CD14-positive monocyte (primary cell): ENCODE results near the gene TICRR. TPM values are rescaled to one million over a fixed set of nuclear protein-coding genes. Genes with fewer than 3 reads are reported as not detected.

Experiments
- DNase-seq, 3 donors: peaks; one replicate each; pipeline ENCODE4 v3.0.0-alpha.2; 2011 to 2022
- H2AFZ ChIP-seq: 2 replicates; pipeline ENCODE4 v1.6.0; 2012; ENCODE audit warnings: mild to moderate bottlenecking, low read depth, low read length, inconsistent platforms; ENCODE audit not compliant: insufficient read depth, poor library complexity, severe bottlenecking
- H3K27ac ChIP-seq, 2 donors: 1 replicate in 1 of 2; 2 replicates in 1 of 2; pipeline ENCODE4 v1.5.1; 2012 to 2013; ENCODE audit warnings: low read length in 2 of 2, control low read depth in 1 of 2, inconsistent platforms in 1 of 2, low read depth in 1 of 2, mild to moderate bottlenecking in 1 of 2
- H3K27me3 ChIP-seq, 2 donors: one replicate each; pipeline versions ENCODE4 v1.6.0 to v1.6.1; 2011 to 2013; ENCODE audit warnings: low read length in 2 of 2; ENCODE audit not compliant: control insufficient read depth in 2 of 2, insufficient read depth in 2 of 2
- H3K36me3 ChIP-seq, 2 donors: replicated peaks in 1 of 2; 1 replicate in 1 of 2; 2 replicates in 1 of 2; pipeline versions ENCODE4 v1.5.1 to v1.6.1; 2012 to 2013; ENCODE audit warnings: low read length in 2 of 2, control low read depth in 1 of 2, inconsistent platforms in 1 of 2, mild to moderate bottlenecking in 1 of 2; ENCODE audit not compliant: insufficient read depth in 2 of 2, control insufficient read depth in 1 of 2
- H3K4me1 ChIP-seq, 2 donors: 1 replicate in 1 of 2; 2 replicates in 1 of 2; pipeline versions ENCODE4 v1.5.1 to v1.6.1; 2012 to 2013; ENCODE audit warnings: low read length in 2 of 2, control low read depth in 1 of 2, inconsistent platforms in 1 of 2, mild to moderate bottlenecking in 1 of 2, moderate library complexity in 1 of 2; ENCODE audit not compliant: insufficient read depth in 2 of 2, control insufficient read depth in 1 of 2
- H3K4me2 ChIP-seq: replicated peaks from 2 replicates; pipeline ENCODE3; 2012; ENCODE audit warnings: low read length, moderate library complexity, mild to moderate bottlenecking; ENCODE audit not compliant: poor library complexity, severe bottlenecking; ENCODE audit errors: extremely low read depth
- H3K4me3 ChIP-seq, 3 experiments: fragments of 200-600 bp in 1 of 3; sonication (generic) in 1 of 3; replicated peaks in 1 of 3; 1 replicate in 2 of 3; 2 replicates in 1 of 3; pipeline ENCODE4 v1.5.1; 2011 to 2013; ENCODE audit warnings: low read length in 3 of 3, mild to moderate bottlenecking in 3 of 3, control low read depth in 2 of 3, low read depth in 2 of 3, inconsistent platforms in 1 of 3, moderate library complexity in 1 of 3
- H3K79me2 ChIP-seq: 2 replicates; pipeline ENCODE4 v1.6.0; 2012; ENCODE audit warnings: mild to moderate bottlenecking, control low read depth, inconsistent platforms, low read length, moderate library complexity; ENCODE audit not compliant: insufficient read depth
- H3K9ac ChIP-seq: 2 replicates; pipeline ENCODE4 v1.6.0; 2017; ENCODE audit warnings: low read length, mild to moderate bottlenecking; ENCODE audit not compliant: insufficient read depth, poor library complexity, severe bottlenecking
- H3K9me3 ChIP-seq, 2 donors: replicated peaks in 1 of 2; 1 replicate in 1 of 2; 2 replicates in 1 of 2; pipeline versions ENCODE4 v1.5.1 to v1.6.1; 2012 to 2013; ENCODE audit warnings: low read length in 2 of 2, control low read depth in 1 of 2; ENCODE audit not compliant: control insufficient read depth in 1 of 2, insufficient read depth in 1 of 2
- H4K20me1 ChIP-seq: 2 replicates; pipeline ENCODE4 v1.6.0; 2012; ENCODE audit warnings: mild to moderate bottlenecking, low read length, control low read depth, moderate library complexity; ENCODE audit not compliant: insufficient read depth
- H3K27ac Mint-ChIP-seq, 7 donors: one replicate each; pipeline ENCODE4 v1.8.0; 2020; ENCODE audit warnings: mild to moderate bottlenecking in 7 of 7, mixed read lengths in 7 of 7, moderate library complexity in 6 of 7, inconsistent platforms in 2 of 7
- H3K27me3 Mint-ChIP-seq, 3 donors: one replicate each; pipeline ENCODE4 v1.8.0; 2021 to 2022; ENCODE audit warnings: low read depth in 3 of 3, mild to moderate bottlenecking in 3 of 3, mixed read lengths in 3 of 3, moderate library complexity in 3 of 3, inconsistent platforms in 1 of 3
- H3K36me3 Mint-ChIP-seq, 2 donors: one replicate each; pipeline ENCODE4 v1.8.0; 2020; ENCODE audit warnings: mixed read lengths in 2 of 2, inconsistent platforms in 1 of 2, mild to moderate bottlenecking in 1 of 2
- H3K4me1 Mint-ChIP-seq: one replicate; pipeline ENCODE4 v1.8.0; 2020; ENCODE audit warnings: mild to moderate bottlenecking, mixed read lengths
- H3K4me3 Mint-ChIP-seq, 2 donors: one replicate each; pipeline ENCODE4 v1.8.0; 2020; ENCODE audit warnings: mild to moderate bottlenecking in 2 of 2, mixed read lengths in 2 of 2, moderate library complexity in 1 of 2
- H3K9me3 Mint-ChIP-seq, 7 donors: one replicate each; pipeline ENCODE4 v1.8.0; 2020 to 2022; ENCODE audit warnings: mixed read lengths in 7 of 7, mild to moderate bottlenecking in 6 of 7, moderate library complexity in 6 of 7, inconsistent platforms in 2 of 7
- CTCF ChIP-seq: fragments of 200-600 bp; IDR thresholded peaks from one replicate; pipeline ENCODE4 v1.8.0; 2022; ENCODE audit warnings: antibody characterized with exemption, mild to moderate bottlenecking
- WGBS: methylation state at CpG from one replicate; pipeline ENCODE4 v1.1.5; 2013; ENCODE audit warnings: missing lambda C conversion rate; ENCODE audit not compliant: insufficient coverage; 5-methylcytosine and 5-hydroxymethylcytosine counted together
- intact Hi-C, 2 donors: fragments of 100-400 bp; cut with micrococcal nuclease; formaldehyde crosslinking; loops; one replicate each; pipeline versions ENCODE4 v1.15.0 to v1.15.1; 2023
- polyA plus RNA-seq, 3 donors: library from polyadenylated mRNA; depleted of rRNA in 1 of 3; unstranded in 2 of 3; stranded (reverse) in 1 of 3; fragments of 300-500 nt in 2 of 3; fragments of >200 nt in 1 of 3; fragmentation: Illumina TruSeq in 2 of 3; gene quantifications; 1 replicate in 2 of 3; 2 replicates in 1 of 3; pipeline ENCODE4 v1.2.3, GENCODE V29; 2012 to 2021

The TICRR gene
- polyA plus RNA-seq, 3 donors = not detected

GRCh38 chr15:89642106-89642505, 66.8 kb downstream of the TICRR start:
- no peak overlapping the region for H3K4me3 ChIP-seq
- Mint-ChIP-seq H3K27me3 (peaks cover 0 to 3% (median 2%) of the 10 kb centered on the region in 3 donors), H3K4me3 (no peak overlapping the region), H3K27ac (no peak overlapping the region), H3K4me1 (peaks cover under 1% of the 10 kb centered on the region), H3K36me3 (no peaks in the 10 kb centered on the region), H3K9me3 (peaks cover 1 to 7% (median 4%) of the 10 kb centered on the region in 7 donors)
- TF ChIP-seq CTCF = no peak
- no peak overlapping the region for H3K27ac ChIP-seq
- peaks cover 0 to 3% of the 10 kb centered on the region in 2 donors for H3K9me3 ChIP-seq
- H4K20me1 ChIP-seq = no peaks in the 10 kb centered on the region
- H3K79me2 ChIP-seq = no peaks in the 10 kb centered on the region
- H3K36me3 ChIP-seq = no peaks in the 10 kb centered on the region
- no peak overlapping the region for H3K4me2 ChIP-seq
- DNase-seq = no peak
- intact Hi-C loops = no loop called here
- no peak overlapping the region for H3K9ac ChIP-seq
- WGBS = 99% methylated on average over 15 of the region's 16 CpGs
- no peak overlapping the region for H2AFZ ChIP-seq
- H3K4me1 ChIP-seq = no peaks in the 10 kb centered on the region
- no peaks in the 10 kb centered on the region for H3K27me3 ChIP-seq

- H3K27ac ChIP-seq = no peak overlapping the region
- no peak for TF ChIP-seq CTCF
- H2AFZ ChIP-seq = no peak overlapping the region
- Mint-ChIP-seq H3K36me3 (no peaks in the 10 kb centered on the region), H3K9me3 (peaks cover 0 to 6% (median 2%) of the 10 kb centered on the region in 7 donors), H3K27ac (no peak overlapping the region), H3K4me1 (peaks cover 4% of the 10 kb centered on the region), H3K4me3 (no peak overlapping the region), H3K27me3 (peaks cover 0 to 3% (median 2%) of the 10 kb centered on the region in 3 donors)
- no peaks in the 10 kb centered on the region for H3K27me3 ChIP-seq
- no peak for DNase-seq
- WGBS = 93% methylated on average over 7 of the region's 8 CpGs
- no peak overlapping the region for H3K9ac ChIP-seq
- H3K36me3 ChIP-seq = no peaks in the 10 kb centered on the region
- peaks cover 0 to 5% of the 10 kb centered on the region in 2 donors for H3K9me3 ChIP-seq
- H3K79me2 ChIP-seq = no peaks in the 10 kb centered on the region
- H3K4me3 ChIP-seq = no peak overlapping the region
- no peak overlapping the region for H3K4me2 ChIP-seq
- intact Hi-C loops = no loop called here
- H4K20me1 ChIP-seq = no peaks in the 10 kb centered on the region
- no peaks in the 10 kb centered on the region for H3K4me1 ChIP-seq
These were observed 70.4 kb downstream of the TICRR start for GRCh38 chr15:89645680-89646079.
